ENCODE results near the gene ASCC2. TPM values are rescaled to one million over a fixed set of nuclear protein-coding genes. Genes with fewer than 3 reads are reported as not detected.

The ASCC2 gene
- total RNA-seq, 1 donor from 2014 or later = 58.2 TPM

DNA sequence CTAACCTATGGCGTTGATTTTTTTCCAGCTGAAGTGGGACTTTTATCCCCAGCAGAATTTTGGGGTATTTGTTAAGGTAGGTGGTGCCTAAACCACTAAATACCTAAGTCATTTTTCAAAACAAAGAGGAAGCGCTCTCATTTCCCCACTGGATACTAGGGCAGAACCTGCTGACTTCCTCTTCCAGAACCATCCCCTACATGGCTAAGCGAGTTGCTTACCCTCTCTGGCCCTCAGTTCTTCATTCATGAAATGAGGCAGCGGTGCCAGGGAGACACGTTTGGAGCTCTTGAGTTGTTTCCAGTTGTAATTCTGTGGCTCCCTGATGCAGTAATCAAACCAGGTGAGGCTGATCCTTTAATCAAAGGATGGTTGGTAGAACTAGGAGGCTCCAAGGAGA, 34.9 kb upstream of the ASCC2 start:
- H3K4me3 Mint-ChIP-seq = no peak overlapping the region
- peaks cover 26% of the 10 kb centered on the region for H3K4me1 Mint-ChIP-seq
- H3K27me3 Mint-ChIP-seq (ENCODE audit: low read depth) = no peaks in the 10 kb centered on the region
- no peak for TF ChIP-seq CTCF (IDR thresholded peaks at IDR 0.05; ENCODE audit: unreplicated experiment)
- H3K27ac Mint-ChIP-seq = no peak overlapping the region
- H3K9me3 Mint-ChIP-seq = no peaks in the 10 kb centered on the region
- H3K36me3 Mint-ChIP-seq = no peaks in the 10 kb centered on the region
- DNase-seq (ENCODE audit: low spot score in 2 of 2, unreplicated experiment in 2 of 2) = no peak

DNA sequence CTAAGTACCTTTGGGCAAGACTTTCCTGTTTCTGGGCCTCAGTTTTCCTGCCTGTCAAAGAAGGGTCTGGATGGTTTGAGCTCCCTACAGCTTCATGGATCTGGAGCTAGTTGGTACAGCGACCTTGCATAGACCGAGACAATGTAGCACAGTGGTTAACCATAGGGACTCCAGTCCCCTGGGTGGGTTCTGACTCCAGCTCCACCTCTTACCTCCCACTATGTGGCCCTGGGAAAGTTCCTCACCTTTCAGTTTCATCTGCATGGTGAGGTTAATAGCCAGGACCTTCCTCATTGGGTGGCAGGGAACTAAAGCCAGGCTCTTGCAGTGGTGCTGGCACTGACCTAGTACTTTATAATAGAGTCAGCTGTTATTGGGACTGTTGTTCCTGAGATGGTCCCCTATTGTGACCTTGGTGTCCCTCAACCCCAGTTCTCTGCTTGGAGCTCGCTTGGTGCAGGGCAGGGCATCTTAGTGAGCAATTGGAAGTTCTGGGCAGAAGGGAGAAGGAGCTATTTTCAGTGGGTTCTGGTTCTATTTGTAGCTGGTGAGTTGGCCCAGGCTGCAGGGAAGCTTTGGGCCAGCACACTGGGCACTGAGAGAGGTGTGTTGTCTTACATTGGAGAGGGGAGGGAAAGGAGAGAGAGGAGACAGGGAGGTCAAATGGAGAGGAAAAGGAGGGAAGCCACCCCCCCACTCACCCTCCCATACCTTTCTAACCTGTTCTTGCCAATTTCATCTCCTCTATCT, 34.2 kb upstream of the ASCC2 start:
- H3K36me3 Mint-ChIP-seq = no peaks in the 10 kb centered on the region
- peak overlapping the region; percentile 86 for H3K27ac Mint-ChIP-seq
- H3K27me3 Mint-ChIP-seq (ENCODE audit: low read depth) = no peaks in the 10 kb centered on the region
- DNase-seq (ENCODE audit: low spot score in 2 of 2, unreplicated experiment in 2 of 2) = no peak
- H3K4me1 Mint-ChIP-seq = peaks cover 26% of the 10 kb centered on the region
- no peak for TF ChIP-seq CTCF (IDR thresholded peaks at IDR 0.05; ENCODE audit: unreplicated experiment)
- no peaks in the 10 kb centered on the region for H3K9me3 Mint-ChIP-seq
- no peak overlapping the region for H3K4me3 Mint-ChIP-seq

DNA sequence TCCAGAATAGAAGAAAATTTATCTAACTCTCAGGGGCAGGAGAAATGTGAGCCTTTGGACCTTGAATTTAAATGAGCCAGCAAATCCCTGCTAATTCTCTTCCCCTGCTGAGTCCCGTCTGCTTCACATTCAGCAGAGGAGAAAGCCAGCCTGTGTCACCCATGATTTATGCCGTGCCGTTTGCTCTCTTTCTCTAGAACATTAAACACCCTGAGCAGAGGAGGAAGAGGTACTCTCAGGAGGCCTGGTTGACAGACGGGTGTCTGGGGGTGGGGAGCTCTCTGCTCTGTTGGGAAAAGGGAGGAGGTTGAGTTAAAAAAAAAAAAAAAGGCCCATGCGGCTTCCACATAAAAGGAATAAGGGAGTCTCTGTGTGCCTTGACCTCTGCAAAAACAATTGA, 33.6 kb upstream of the ASCC2 start:
- Mint-ChIP-seq H3K4me1 (peaks cover 26% of the 10 kb centered on the region), H3K27ac (peak overlapping the region; percentile 86), H3K4me3 (no peak overlapping the region), H3K9me3 (no peaks in the 10 kb centered on the region), H3K36me3 (no peaks in the 10 kb centered on the region), H3K27me3 (ENCODE audit: low read depth) (no peaks in the 10 kb centered on the region)
- DNase-seq (ENCODE audit: low spot score in 2 of 2, unreplicated experiment in 2 of 2) = peak; percentile 27 to 46
- TF ChIP-seq CTCF (IDR thresholded peaks at IDR 0.05; ENCODE audit: unreplicated experiment) = no peak

GRCh38 chr22:29870574-29870973, 32.5 kb upstream of the ASCC2 start:
- H3K36me3 Mint-ChIP-seq = no peaks in the 10 kb centered on the region
- no peaks in the 10 kb centered on the region for H3K9me3 Mint-ChIP-seq
- no peak overlapping the region for H3K4me3 Mint-ChIP-seq
- H3K4me1 Mint-ChIP-seq = peaks cover 26% of the 10 kb centered on the region
- no peaks in the 10 kb centered on the region for H3K27me3 Mint-ChIP-seq (ENCODE audit: low read depth)
- peak overlapping the region; percentile 77 for H3K27ac Mint-ChIP-seq
- no peak for TF ChIP-seq CTCF (IDR thresholded peaks at IDR 0.05; ENCODE audit: unreplicated experiment)
- no peak for DNase-seq (ENCODE audit: low spot score in 2 of 2, unreplicated experiment in 2 of 2)

DNA sequence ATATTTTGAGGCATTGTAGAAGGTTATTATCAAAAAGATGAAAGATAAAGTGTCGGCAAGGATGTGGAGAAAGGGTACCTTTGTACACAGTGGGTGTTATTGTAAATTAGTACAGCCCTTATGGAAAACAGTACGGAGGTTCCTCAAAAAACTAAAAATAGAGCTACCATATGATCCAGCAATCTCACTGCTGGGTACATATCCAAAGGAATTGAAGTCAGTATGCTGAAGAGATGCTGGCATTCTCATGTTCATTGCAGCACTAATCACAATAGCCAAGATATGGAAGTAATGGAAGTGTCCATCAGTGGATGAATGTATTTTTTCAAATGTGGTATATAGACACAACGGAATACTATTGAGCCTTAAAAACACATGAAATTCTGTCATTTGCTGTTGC, 29.8 kb upstream of the ASCC2 start:
- no peak for TF ChIP-seq CTCF (IDR thresholded peaks at IDR 0.05; ENCODE audit: unreplicated experiment)
- DNase-seq (ENCODE audit: low spot score in 2 of 2, unreplicated experiment in 2 of 2) = no peak
- Mint-ChIP-seq H3K9me3 (no peaks in the 10 kb centered on the region), H3K4me1 (peaks cover 26% of the 10 kb centered on the region), H3K36me3 (no peaks in the 10 kb centered on the region), H3K27me3 (ENCODE audit: low read depth) (no peaks in the 10 kb centered on the region), H3K27ac (no peak overlapping the region), H3K4me3 (no peak overlapping the region)
